CD4-positive, alpha-beta T cell treated with Interleukin-17A for 1 hour (primary cell): ENCODE results near the gene MAPK8IP3.
"Not testable (repeated sequence)": the region's sequence is repeated elsewhere in the genome, so short reads cannot be mapped to it uniquely, and the experiment has no call there.

Experiments used
- DNase-seq: peaks from one replicate; pipeline ENCODE4 v3.0.0-alpha.2; 2020

MAPK8IP3 gene

DNA sequence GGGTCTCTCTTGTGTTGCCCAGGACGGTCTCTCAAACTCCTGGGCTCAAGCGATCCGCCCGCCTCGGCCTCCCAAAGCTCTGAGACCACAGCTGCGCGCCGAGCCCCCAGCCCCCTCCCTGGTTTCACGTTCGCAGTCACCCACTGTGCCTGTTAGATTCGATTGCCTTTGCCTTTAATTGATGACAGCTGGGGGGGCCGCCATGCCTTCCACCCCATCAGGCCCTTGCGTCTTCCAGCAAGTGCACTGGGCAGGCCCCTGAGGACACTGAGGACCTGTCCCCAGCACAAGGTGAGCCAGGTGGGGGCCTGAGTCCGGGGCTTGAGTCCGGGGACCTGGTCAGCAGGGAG is 84.2 kb downstream of the MAPK8IP3 start:
- DNase-seq: no peak

DNA sequence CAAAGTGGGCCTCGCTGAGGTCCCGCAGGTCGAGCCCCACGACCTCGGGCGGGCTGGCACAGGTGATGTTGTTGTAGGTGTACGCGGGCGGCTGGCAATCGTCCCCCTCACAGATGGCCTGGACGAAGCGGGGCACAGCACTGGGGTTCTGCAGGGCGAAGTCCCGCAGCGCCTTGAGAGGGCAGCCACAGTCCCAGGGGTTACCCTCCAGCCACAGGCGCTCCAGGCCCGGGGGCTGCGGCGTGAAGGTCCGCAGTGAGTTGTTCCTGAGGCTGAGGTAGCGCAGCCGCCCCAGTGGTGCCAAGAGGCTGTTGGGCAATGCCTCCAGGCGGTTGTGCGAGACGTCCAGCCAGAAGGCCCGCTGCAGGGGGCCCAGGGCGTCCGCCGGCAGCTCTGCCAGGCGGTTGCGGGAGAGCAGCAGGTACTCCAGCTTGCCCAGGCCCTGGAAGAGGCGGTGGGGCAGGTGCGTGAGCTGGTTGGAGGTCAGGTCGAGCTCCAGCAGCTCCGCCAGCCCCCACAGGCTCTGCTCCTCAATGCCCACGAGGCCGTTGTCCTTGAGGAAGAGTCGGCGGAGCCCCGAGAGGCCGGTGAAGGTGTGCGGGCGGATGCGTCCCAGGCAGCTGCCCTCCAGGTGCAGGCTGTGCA is 84.7 kb downstream of the MAPK8IP3 start:
- DNase-seq: no peak

DNA sequence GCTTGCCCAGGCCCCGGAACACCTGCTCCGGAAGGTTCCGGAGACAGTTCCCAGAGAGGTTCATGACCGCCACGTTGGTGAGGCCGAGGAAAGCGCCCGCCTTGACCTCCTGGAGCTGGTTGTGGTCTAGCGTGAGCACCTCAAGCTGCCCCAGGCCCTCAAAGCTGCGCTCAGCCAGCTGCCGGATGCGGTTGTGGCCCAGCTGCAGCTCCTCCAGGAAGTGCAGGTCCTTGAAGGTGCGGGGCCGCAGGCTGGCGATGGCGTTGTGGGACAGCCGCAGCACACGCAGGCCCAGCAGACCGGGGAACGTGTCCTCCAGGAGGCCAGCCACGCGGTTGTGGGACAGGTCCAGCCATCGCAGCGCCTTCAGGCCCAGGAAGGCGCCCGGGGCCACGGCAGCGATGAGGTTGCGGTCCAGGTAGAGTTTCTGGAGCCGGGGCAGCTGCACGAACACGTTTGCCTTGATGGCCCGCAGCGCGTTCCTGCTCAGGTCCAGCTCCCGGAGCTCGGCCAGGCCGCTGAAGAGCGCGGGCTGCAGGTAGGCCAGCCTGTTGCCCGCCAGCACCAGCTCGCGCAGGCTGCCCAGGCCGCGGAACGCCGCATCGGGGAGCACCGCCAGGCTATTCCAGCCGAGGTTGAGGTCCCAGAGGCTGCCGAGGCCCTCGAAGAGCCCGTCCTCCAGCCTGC is 85.4 kb downstream of the MAPK8IP3 start:
- DNase-seq: no peak

DNA sequence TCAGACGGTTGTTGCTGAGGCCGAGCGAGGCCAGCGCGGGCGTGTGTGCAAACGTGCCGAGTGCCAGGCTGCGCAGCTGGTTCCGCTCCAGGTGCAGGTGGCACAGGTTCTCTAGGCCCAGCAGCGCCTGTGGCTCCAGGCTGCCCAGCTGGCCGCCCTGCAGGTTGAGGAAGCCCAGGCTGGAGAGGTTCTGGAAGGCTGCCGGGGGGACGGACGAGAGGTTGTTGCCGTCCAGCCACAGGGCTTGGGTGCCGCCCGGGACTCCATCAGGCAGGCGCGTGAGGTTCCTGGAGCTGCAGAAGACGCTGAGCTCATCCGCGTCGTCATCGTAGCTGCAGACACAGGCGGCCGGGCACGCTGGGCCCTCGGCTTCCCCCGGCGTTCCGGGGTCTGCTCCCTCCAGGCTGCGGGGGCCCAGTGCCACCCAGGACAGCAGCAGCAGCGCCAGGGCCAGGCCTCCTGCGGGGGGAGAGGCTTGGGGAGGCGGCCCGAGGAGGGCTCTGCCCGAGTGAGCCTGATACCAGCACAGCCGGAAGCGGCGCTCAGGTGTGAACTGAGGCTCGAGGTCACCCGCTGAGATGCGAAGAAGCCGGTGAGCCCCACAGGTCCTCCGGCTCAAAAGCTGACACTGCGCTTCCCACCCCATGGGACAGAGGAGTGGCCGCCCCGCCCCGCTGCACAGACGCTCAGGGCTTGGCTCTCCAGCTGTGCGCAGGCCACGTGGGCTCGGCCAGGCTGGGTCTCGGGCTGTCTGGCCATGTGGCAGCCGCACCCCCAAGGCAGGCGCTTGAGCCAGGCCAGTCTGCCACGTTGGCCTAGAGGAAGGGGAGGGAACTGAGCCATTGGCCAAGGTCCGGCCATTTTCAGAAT is 86.2 kb downstream of the MAPK8IP3 start:
- no peak for DNase-seq

DNA sequence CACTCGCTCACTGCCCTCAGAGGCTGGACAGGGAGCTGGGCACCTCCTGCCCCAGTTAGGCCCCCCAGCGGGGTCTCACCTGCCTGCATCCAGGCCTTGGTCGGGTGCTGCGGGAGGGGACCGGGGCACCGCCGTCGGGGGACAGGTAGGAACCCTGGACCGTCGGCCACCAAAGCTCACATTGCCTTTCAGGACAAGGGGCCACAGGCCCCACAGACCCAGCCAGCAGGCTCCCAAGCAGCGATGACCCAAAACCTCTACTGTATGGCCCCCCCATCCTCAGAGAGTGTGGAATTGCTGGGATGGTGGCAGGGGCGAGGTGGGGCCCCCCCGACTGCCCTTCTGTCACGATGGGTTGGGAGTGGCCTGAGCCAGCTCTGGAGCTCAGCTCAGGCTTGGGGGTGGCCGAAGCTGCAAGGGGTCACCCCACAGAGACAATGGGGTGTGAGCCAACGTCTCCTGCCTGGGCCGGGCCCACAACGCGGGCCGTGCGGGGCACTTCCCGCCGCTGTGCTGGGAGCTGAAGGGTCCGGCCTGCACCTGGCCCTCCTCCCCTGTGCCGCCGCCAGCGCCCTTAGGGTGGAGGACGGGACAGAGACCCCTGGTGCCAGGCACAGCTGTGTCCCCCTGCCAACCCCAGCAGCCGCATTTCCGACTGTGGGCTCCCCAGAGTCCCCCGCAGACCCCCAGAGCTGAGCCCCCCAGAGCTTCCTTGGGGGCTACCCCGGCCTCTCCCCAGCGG is 87.0 kb downstream of the MAPK8IP3 start:
- no peak for DNase-seq

DNA sequence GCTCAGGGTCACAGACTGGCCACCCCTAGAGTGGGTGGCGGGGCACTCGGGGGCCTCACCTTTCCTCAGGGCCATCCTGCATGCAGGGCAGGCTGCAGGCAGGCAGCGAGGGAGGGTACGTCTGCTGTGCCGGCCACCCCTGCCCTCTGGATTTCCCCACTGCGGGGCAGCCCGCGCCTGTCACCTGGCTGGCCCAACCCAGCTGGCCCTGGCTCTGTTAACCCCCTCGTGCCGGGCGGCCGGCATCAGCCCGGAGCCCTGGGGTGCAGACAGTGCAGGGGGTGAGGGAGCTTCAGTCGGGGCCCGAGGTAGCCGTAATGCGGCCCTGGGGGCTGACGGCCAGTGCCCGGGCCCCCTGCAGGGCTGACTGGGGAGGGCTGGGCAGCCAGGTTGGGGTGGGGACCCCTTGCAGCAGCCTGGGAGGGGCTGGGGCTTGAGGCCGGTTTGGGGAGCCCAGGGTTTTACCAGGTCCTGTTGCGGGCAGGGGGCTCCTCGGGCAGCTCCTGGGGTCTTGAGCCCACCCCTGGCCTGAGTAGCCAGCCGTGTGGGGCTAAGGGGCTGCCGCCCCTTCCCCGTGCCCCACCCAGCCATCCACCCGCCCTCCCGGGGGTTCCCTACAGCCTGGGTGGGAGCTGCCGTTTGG is 87.7 kb downstream of the MAPK8IP3 start, which contains the start of gene IGFALS:
Gene IGFALS, minus strand, starts transcription at position 128 of the 643 bp plus-strand sequence. Its CDS starts 53 bp downstream, at position 75.
- DNase-seq: no peak

DNA sequence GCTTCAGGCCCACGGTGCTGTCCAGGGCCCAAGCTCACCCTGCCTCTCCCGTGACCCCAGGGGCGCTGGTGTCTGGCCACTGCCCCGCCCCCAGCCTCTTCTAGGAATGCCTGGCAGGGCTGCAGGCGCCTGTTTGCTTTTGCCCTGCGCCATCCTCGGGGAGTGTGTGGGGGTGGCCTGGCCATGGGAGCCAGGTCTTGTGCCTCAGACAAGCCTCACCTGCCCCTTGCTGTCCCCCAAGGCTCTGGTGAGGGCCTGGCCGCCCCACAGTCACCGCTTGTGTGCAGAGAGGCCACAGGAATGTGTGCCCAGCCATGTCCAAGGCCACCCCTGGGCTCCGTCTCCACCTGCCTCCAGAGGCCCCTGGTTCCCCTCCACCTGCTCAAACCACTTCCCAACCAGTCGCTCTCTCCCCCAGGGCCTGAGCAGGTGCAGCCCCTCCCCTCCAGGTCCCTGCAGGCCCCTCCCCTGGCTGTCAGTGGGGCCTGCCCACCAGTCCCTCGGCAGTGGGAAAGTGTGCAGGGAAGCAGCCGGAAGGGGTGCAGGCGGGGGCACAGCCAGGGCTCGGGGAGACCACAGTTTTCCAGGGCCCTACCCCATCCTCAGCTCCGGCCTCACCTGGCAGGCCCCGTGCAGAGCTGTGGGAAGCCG is 88.4 kb downstream of the MAPK8IP3 start:
- DNase-seq: no peak

DNA sequence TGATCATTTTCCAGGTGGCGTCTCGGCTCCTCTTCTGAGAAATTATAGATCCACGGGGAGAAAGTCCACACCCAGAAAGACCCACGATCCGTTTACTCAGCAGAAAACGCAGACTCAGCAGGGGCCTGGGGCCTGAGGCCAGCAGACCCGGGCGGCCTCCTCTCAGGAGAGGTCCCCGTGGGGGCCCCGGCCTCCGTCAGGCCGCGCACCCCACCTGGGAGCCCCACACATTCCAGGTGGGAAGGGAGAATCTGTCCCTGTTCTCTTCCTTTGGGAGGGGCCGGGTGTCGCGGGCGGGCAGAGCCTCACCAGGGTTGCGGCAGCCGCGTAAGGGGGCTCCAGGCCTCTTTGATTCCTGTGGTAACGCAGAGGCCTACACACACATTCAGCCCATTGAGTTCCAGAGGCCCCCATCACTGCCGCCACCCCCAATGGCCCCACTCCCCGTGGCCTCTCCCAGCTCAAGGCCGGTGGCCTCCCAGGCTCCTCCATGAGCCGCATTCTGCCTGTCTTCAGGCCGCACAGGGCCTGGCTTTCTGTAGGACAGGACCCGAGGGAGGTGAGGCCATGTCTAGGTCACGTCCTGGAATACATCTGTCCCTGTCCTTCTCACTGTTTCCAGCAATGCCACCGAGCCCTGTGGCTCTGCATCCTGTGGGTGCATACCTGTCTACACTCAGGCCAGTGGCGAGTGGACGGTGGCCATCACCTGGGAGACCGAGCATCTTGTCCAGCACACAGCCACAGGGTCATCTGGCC is 89.1 kb downstream of the MAPK8IP3 start:
- DNase-seq: no peak

DNA sequence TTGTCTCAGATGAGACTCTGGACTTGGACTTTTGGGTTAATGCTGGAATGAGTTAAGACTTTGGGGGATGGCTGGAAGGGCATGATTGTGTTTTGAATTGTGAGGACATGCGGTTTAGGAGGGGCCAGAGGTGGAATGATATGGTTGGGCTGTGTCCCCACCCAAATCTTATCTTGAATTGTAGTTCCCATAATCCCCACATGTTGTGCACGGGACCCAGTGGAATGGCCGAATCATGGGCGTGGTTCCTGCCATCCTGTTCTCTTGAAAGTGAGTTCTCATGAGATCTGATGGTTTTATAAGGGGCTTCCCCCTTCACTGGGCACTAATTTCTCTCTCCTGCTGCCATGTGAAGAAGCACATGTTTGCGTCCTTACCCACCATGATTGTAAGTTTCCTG is 93.3 kb downstream of the MAPK8IP3 start:
- DNase-seq: not testable (repeated sequence)

DNA sequence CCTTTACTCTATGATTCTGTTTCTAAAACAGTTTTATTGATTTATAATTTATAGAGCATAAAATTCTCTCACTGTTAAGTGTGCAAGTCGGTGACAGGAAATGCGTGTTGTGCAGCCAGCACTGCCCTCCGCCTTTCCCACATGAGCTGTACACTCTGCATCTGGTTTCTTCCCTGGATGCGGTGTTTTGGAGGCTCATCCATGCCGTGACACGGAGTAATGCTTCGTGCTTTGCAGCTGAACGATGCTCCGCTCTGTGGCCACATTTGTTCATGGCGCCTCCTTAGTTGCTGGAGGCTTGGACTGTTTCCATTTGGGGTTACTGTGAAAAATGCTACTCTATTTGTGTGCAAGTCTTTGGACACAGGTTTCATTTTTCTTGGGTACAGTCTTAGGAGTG is 94.7 kb downstream of the MAPK8IP3 start:
- DNase-seq: no peak

DNA sequence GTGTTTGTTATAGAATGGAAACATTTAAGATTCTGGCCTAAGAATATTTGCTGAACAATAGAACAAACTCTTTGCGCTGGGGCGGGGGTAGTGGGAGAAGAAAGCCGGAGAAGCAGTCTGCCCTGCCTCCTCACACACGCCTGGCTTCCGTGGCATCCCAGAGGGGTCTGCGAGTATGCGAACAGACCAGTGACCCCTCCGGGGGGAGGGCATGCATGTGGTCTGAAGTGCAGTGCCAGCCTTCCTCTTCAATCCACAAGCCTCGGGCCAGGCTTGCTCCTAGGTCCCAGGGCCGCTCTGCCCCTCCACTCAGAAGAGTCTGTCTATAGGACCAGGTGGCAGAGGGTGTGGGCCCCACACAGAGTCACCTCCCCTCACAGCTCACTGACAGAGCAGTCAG is 101.6 kb downstream of the MAPK8IP3 start:
- no peak for DNase-seq

DNA sequence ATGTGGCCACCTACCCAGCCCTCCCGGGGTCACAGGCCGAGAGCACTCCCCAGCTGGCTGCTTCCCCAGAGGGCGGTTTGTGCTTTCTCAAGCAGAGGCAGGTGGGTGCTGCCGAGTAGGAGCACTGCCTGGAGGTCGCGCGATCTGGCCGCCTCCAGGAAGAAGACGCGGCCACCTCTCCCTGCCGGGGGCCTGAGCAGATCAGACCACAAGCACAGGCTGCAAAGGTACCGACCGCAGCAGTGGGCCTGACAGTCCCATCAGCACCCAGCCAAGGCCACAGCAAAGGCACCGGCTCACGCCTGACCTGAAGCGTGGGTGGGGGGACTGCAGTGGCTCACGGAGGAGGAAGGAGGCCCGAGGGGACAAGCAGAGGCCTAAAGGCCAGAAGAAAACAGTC is 102.7 kb downstream of the MAPK8IP3 start:
- DNase-seq: no peak

DNA sequence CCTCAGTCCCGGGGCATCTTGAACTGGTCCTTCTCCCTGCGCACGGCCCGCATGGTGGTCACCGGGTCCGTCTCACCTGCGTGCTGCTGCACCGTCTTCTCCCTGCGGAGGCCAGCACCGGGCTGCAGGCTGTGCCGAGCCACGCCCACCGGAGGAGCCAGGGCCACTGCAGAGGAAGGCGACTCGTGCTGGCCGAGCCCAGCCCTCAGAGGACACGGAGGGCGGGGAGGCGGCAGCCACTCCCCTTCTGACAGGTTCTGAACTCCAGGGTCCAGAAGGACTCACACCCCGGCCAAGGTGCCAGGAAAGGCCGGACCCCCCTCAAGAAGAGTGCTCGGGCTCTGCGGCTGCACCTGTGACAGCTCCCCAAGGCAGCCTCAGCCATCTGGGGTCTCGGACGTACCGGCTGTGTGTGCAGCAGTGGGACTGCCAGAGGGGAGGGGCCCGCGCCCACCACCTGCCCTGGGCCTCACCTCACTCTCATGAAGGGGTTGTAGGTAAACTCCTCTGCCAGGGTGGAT is 103.3 kb downstream of the MAPK8IP3 start:
- no peak for DNase-seq

DNA sequence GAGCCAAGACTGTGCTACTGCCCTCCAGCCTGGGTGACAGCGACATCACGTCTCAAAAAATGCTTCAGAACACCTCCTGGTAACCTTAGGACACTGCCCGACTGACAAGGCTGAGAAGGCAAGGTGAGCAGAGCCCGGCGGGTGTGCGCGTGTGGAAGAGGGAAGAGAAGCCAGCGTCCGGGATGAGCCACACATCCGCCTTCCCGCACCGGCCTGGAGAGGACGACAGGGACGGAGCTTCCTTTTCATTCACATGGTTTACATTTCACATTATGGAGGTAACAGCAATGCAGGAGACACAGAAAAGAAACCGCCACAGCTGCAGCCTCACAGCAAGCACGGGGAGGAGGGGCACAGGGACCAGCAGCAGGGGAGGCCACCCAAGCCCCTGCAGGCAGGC is 104.1 kb downstream of the MAPK8IP3 start:
- DNase-seq: no peak

DNA sequence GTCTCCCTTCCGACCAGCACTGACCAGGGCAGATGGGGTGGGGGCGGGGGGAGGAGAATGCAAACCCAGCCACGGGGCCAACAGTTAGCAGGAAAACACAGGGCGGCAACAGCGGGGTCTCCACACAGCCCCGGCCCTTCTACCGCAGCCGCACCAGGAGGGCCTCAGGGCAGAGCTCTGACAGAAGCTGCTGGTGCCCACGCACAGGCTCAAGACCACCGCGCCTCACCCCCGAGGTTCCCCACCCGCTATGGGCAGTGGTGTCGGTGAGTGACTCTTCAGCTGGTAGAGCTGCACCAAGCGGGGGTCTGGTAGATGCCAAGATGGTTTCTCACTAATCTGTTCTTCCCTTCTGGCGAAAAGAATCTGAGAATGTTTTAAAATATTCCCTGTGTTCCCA is 104.5 kb downstream of the MAPK8IP3 start:
- DNase-seq: no peak

DNA sequence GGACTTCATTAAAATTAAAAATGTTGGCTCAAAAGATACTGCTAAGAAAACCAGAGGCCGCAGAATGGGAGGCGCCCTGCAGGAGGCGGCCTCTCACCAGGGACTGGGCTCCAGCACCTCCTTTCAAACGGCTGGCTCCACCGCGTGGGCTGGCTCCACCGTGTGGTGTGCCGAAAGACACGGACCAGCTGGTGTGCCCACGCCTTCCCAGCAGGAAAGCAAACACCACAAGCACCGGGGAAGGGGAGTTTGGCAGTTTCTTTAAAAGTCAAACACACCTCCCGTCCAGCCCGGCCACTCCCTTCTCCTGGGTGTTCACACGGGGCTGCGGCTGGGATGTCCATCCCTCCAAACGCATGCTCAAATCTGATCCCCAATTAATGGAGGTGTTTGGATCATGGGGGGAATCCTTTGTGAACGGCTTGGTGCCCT is 106.8 kb downstream of the MAPK8IP3 start:
- peak; percentile 43 for DNase-seq

DNA sequence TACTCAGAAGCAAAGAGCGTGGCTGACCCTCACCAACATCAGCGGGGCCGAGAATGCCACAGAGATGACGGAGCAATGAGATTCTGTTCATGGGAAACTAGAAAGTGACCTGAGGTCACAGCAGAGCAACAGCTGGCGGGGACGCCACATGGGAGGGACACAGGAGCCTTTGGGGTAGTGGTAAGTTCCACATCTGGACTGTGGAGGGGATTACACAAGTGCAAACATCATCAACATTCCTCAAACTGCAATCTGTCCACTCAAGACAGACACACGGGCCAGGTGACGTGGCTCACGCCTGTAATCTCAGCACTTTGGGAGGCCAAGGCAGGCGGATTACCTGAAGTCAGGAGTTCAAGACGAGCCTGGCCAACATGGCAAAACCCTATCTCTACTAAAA is 109.5 kb downstream of the MAPK8IP3 start:
- no peak for DNase-seq

DNA sequence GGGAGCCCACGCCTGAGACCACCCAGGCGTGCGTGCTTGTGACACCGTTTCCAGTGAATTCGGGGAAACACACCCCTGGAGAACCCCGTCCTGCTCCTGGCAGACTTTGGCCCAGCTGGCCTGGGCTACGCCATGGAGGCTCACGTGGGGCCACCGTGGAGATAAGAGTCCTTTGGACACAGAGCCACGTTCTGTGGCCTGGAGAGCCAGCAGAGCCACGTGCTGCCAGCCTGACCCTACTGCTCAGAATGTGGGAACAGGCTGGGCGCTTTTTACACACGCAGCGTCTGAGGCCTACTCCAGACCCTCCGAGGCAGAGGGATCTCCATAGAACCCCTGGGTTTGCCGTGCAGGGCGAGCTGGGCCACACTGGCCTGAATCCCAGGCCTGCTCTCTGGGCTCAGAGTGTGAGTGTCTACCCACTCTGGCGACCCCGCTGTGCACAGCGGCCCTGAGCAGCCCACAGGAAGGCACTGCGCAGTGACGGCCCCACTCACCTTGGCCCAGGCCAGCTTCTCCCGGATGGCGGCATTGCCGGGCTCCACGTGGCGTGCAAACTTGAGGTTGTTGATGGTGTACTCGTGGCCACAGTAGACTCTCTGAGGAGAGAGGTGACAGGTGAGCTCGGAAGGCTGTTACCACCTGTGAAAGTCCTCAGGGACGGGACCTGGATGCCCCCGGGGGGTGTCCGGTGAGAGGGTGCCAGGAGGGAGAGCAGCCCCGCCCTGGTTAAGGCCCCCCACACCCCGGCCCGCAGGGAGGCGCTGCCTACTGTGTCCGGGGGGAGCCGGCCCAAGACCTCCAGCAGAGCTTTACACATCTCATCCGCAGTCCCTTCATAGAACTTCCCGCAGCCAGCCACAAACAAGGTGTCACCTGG is 110.6 kb downstream of the MAPK8IP3 start:
- DNase-seq: no peak

DNA sequence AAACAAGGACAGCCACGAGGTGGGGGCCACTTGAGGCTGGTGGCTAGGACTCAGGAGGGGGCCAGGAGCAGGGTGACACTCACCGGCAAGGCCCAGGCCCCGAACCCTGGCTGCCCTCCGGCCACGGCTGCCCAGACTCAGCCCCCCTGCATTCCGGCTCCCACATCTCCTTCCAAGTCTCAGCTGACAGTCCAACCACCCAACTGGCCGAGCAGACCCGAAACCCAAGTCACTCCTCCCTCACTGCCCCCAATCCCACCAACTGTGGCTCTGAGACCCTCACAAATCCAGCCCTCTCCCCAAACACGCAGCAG is 111.2 kb downstream of the MAPK8IP3 start:
- no peak for DNase-seq

DNA sequence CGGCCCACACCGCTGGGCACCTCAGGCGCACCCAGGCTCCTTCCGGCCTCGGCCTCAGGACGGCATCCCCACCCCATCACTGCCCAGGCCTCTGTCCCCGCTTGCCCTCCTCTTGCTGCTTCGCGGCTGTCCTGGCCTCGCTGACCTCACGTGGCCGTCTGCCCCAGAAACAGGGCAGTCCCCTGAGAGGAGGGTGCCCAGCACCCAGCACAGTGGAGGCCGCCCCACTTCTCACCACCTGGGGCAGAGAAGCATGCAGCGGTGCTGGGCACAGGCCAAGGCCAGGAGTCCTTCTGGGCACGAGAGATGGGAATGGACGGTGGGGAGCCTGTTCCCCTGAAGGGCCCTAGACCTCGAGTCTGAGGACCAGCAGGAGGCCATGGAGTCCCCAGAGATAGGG is 111.7 kb downstream of the MAPK8IP3 start:
- no peak for DNase-seq
